GM12878 (cell line): ENCODE data around the gene YBX2. TPM values are rescaled to one million over a fixed set of nuclear protein-coding genes. Genes with fewer than 3 reads are reported as not detected.

Source experiments
- BACH1 ChIP-seq: fragments of 450-650 bp; IDR thresholded peaks from 2 replicates; pipeline ENCODE4 v1.6.1; 2017; ENCODE audit warnings: mild to moderate bottlenecking, borderline replicate concordance
- BRCA1 ChIP-seq: IDR thresholded peaks from 2 replicates; pipeline ENCODE4 v1.6.1; 2011; ENCODE audit warnings: low read depth, low read length, improper control_type of control experiment
- CBFB ChIP-seq: IDR thresholded peaks from 2 replicates; pipeline ENCODE4 v1.6.1; 2016; ENCODE audit warnings: antibody characterized with exemption, low read depth
- E2F4 ChIP-seq: IDR thresholded peaks from 2 replicates; pipeline ENCODE4 v1.6.1; 2012; ENCODE audit warnings: low read depth, low read length, improper control_type of control experiment
- HCFC1 ChIP-seq: fragments of 150-350 bp; IDR thresholded peaks from 2 replicates; pipeline ENCODE4 v1.6.1; 2014; ENCODE audit warnings: low read length
- HDGF ChIP-seq: fragments of 450-650 bp; IDR thresholded peaks from 2 replicates; pipeline ENCODE4 v1.6.1; 2016; ENCODE audit warnings: antibody characterized with exemption
- IKZF1 ChIP-seq: fragments of 450-650 bp; conservative IDR thresholded peaks from 2 replicates; pipeline ENCODE4 v1.6.1; 2017; ENCODE audit warnings: antibody characterized with exemption, mild to moderate bottlenecking
- IRF4 ChIP-seq: IDR thresholded peaks from 2 replicates; pipeline ENCODE4 v1.6.1; 2011; ENCODE audit warnings: low read depth, low read length
- KAT2A ChIP-seq: conservative IDR thresholded peaks from 2 replicates; pipeline ENCODE4 v1.6.1; 2011; ENCODE audit warnings: low read depth, low read length; ENCODE audit not compliant: control insufficient read depth
- KLF5 ChIP-seq: fragments of 450-650 bp; IDR thresholded peaks from 2 replicates; pipeline ENCODE4 v1.6.1; 2014; ENCODE audit warnings: mild to moderate bottlenecking; ENCODE audit not compliant: partially characterized antibody
- MLLT1 ChIP-seq: fragments of 450-650 bp; IDR thresholded peaks from 2 replicates; pipeline ENCODE4 v1.6.1; 2016; ENCODE audit warnings: mild to moderate bottlenecking
- MYB ChIP-seq: fragments of 150-350 bp; IDR thresholded peaks from 2 replicates; pipeline ENCODE4 v1.6.1; 2014; ENCODE audit warnings: mild to moderate bottlenecking, low read depth, low read length, borderline replicate concordance
- NFXL1 ChIP-seq: fragments of 450-650 bp; IDR thresholded peaks from 2 replicates; pipeline ENCODE4 v1.6.1; 2017; ENCODE audit warnings: antibody characterized with exemption, mild to moderate bottlenecking, borderline replicate concordance
- NFYA ChIP-seq: IDR thresholded peaks from 2 replicates; pipeline ENCODE4 v1.6.1; 2011; ENCODE audit warnings: low read depth, mild to moderate bottlenecking, low read length, improper control_type of control experiment, borderline replicate concordance
- NFYB ChIP-seq: IDR thresholded peaks from 2 replicates; pipeline ENCODE4 v1.6.1; 2011; ENCODE audit warnings: low read depth, mild to moderate bottlenecking, low read length, improper control_type of control experiment, moderate library complexity; ENCODE audit not compliant: insufficient read depth
- NR2C2 ChIP-seq: IDR thresholded peaks from 2 replicates; pipeline ENCODE4 v1.6.1; 2011; ENCODE audit warnings: borderline replicate concordance, low read depth; ENCODE audit not compliant: control insufficient read depth, insufficient read length
- NR2F1 ChIP-seq: fragments of 450-650 bp; conservative IDR thresholded peaks from 2 replicates; pipeline ENCODE4 v1.6.1; 2017; ENCODE audit warnings: mild to moderate bottlenecking
- NRF1 ChIP-seq: conservative IDR thresholded peaks from 2 replicates; pipeline ENCODE4 v1.6.1; 2011; ENCODE audit warnings: mild to moderate bottlenecking, low read depth, low read length, improper control_type of control experiment
- PAX5 ChIP-seq: IDR thresholded peaks from 2 replicates; pipeline ENCODE4 v1.6.1; 2011; ENCODE audit warnings: low read depth, low read length, borderline replicate concordance
- RAD21 ChIP-seq: IDR thresholded peaks from 2 replicates; pipeline ENCODE4 v1.6.1; 2011; ENCODE audit warnings: mild to moderate bottlenecking, low read depth, low read length, moderate library complexity; ENCODE audit not compliant: insufficient read depth
- RAD51 ChIP-seq: fragments of 450-650 bp; IDR thresholded peaks from 2 replicates; pipeline ENCODE4 v1.6.1; 2016; ENCODE audit warnings: moderate library complexity, mild to moderate bottlenecking, inconsistent platforms
- RFX5 ChIP-seq: IDR thresholded peaks from 2 replicates; pipeline ENCODE4 v1.6.1; 2011; ENCODE audit warnings: low read depth, low read length, improper control_type of control experiment
- SMARCA5 ChIP-seq: fragments of 450-650 bp; IDR thresholded peaks from 2 replicates; pipeline ENCODE4 v1.6.1; 2017; ENCODE audit warnings: mild to moderate bottlenecking
- SMC3 ChIP-seq: IDR thresholded peaks from 2 replicates; pipeline ENCODE4 v1.6.1; 2011; ENCODE audit warnings: low read length, improper control_type of control experiment, borderline replicate concordance
- STAT3 ChIP-seq: IDR thresholded peaks from 2 replicates; pipeline ENCODE4 v1.6.1; 2011; ENCODE audit warnings: low read depth, low read length, improper control_type of control experiment
- USF1 ChIP-seq: IDR thresholded peaks from 2 replicates; pipeline ENCODE4 v1.6.1; 2011; ENCODE audit warnings: borderline replicate concordance, low read depth, mild to moderate bottlenecking, moderate library complexity, mixed read lengths, low read length; ENCODE audit not compliant: insufficient read depth; ENCODE audit errors: extremely low read length
- polyA plus RNA-seq, 11 experiments: library from polyadenylated mRNA; depleted of rRNA in 4 of 11; unstranded in 6 of 11; stranded (reverse) in 5 of 11; fragments of >200 nt; fragmentation: Nextera tagmentation in 4 of 11; fragmentation: Illumina TruSeq in 1 of 11; extraction: Ambion mirVana in 4 of 11; extraction: Trizol in 1 of 11; gene quantifications; 1 replicate in 1 of 11; 2 replicates in 10 of 11; pipeline versions ENCODE4 v1.2.1 to v1.2.3, GENCODE V29; 2011 to 2016; ENCODE audit warnings: inconsistent platforms in 2 of 11, missing spikeins in 2 of 11, low read depth in 1 of 11
- total RNA-seq, 4 experiments: library from RNA; depleted of rRNA in 3 of 4; stranded (reverse); fragments of >200 nt in 3 of 4; fragmentation: Illumina TruSeq in 1 of 4; extraction: Trizol in 1 of 4; gene quantifications; 2 replicates each; pipeline versions ENCODE4 v1.2.1 to v1.2.3, GENCODE V29; 2013 to 2021

YBX2 gene
- total and polyA plus RNA-seq, 10 of the 15 experiments (the other 5 are each of a cell fraction or from before 2014, with no cell fraction given): not detected

GRCh38 chr17:7314719-7315569, 20.5 kb upstream of the YBX2 start, which contains the start of gene GPS2 (continued):
- TF ChIP-seq E2F4 (peak; percentile 52; the same call in 1 of the 2 replicates), HCFC1 (peak; percentile 80), NFXL1 (no peak), NFYB (no peak), RFX5 (no peak), NRF1 (no peak), KAT2A (no peak), MLLT1 (no peak), RAD21 (no peak), STAT3 (no peak), NFYA (no peak), USF1 (peak; percentile 77), KLF5 (peak; percentile 82), CBFB (no peak; the same call in 1 of the 2 replicates), SMARCA5 (peak; percentile 81; the same call in 1 of the 2 replicates), MYB (no peak), BACH1 (peak; percentile 65), NR2C2 (peak; percentile 77), SMC3 (no peak), PAX5 (peak; percentile 4; the same call in 1 of the 2 replicates), IKZF1 (peak; percentile 93), BRCA1 (no peak), HDGF (no peak), NR2F1 (peak; percentile 72), RAD51 (no peak), IRF4 (no peak)
